Measurements from ENCODE around the gene SEC16B.

- no peak for TF ChIP-seq CTCF (IDR thresholded peaks at IDR 0.05)
- TF ChIP-seq ZFX (IDR thresholded peaks at IDR 0.05; ENCODE audit: borderline replicate concordance): no peak
These were observed 27.1 kb upstream of the SEC16B start for GRCh38 chr1:177996957-177997356.
